B cell (primary cell): Measurements from ENCODE around the gene RNF19B.

ENCODE experiments used
- CTCF ChIP-seq: fragments of 200-600 bp; IDR thresholded peaks from one replicate; pipeline ENCODE4 v1.8.0; 2022; ENCODE audit warnings: antibody characterized with exemption, mild to moderate bottlenecking
- EZH2 ChIP-seq: IDR thresholded peaks from 2 replicates; pipeline ENCODE4 v1.6.1; 2012; ENCODE audit warnings: borderline replicate concordance, low read depth, mild to moderate bottlenecking, moderate library complexity, low read length; ENCODE audit not compliant: insufficient read depth, poor library complexity, severe bottlenecking

GRCh38 chr1:32891241-32891570 is 73.4 kb downstream of the RNF19B start:
- TF ChIP-seq EZH2: no peak
- no peak for TF ChIP-seq CTCF
